ENCODE results near the gene SIGLEC14.
"Not testable (repeated sequence)": the region's sequence is repeated elsewhere in the genome, so short reads cannot be mapped to it uniquely, and the experiment has no call there.

The SIGLEC14 gene

DNA sequence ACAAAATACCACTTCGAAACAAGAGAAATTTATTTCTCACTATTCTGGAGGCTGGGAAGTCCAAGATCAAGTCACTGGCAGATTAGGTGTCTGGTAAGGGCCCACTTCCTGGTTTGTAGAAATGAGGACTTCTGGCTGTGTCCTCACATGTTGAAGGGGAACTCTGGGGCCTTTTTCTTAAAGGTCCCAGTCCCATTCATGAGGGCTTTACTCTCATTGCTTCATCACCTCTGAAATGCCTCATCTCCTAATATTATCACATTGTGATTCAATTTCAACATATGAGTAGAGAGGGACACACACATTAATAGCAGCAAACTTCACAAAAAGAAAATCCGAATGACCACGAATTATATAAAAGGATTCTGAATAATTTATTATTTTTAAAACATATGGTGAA lies 21.6 kb upstream of the SIGLEC14 start:
- DNase-seq, result no peak

DNA sequence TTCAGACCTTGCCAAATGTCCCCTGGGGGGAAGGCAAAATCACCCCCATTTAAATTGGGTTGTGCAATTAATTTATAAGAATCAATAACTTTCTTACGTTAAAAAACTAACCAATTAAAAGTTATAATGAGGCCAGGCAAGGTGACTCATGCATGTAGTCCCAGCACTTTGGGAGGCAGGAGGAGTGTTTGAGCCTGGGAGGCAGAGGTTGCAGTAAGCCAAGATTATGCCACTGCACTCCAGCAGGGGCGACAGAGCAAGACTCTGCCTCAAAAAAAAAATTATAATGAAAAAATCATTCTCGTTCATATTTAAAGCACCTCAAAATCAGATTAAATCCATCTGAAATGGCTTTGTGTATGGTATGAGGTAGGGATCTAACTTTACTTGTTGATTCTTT lies 18.4 kb upstream of the SIGLEC14 start:
- DNase-seq, result no peak

DNA sequence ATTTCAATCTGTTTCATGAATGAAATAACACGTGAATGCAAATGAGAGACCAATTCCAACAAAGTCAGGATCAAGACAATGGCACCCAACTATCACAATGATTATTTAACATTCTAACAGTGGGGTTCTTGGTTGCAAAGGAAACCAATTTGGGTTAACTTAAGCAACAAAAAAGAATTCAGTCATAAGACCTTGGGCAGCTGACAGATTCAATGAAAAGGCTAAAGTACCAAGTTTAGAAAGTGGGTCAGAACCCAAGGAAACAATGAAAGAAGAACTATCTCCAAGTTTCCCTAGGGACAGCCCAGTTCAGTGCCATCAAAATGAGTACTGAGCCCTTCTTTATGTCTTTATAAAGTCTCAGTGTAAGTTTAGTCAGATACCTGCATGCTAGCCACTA lies 17.5 kb upstream of the SIGLEC14 start:
- no peak for DNase-seq

DNA sequence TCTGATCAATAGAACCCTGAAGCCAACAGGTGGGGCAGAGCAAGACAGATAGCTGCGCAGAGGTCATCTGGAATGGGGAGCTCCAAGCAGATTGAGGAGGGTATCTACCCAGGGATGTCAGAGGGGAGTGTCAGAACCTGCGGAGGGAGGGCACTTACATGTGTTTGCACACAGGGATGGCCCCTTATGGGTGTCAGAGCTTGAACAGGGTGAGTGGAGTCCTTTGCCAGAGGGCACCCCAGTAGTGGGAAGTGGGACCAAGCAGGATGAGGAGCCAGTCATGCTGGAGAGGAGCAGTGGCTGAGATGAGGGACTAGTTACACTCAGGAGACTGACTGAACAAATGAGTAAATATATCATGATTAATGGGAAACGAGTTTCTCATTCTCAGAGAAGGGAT lies 17.0 kb upstream of the SIGLEC14 start:
- DNase-seq, result no peak

DNA sequence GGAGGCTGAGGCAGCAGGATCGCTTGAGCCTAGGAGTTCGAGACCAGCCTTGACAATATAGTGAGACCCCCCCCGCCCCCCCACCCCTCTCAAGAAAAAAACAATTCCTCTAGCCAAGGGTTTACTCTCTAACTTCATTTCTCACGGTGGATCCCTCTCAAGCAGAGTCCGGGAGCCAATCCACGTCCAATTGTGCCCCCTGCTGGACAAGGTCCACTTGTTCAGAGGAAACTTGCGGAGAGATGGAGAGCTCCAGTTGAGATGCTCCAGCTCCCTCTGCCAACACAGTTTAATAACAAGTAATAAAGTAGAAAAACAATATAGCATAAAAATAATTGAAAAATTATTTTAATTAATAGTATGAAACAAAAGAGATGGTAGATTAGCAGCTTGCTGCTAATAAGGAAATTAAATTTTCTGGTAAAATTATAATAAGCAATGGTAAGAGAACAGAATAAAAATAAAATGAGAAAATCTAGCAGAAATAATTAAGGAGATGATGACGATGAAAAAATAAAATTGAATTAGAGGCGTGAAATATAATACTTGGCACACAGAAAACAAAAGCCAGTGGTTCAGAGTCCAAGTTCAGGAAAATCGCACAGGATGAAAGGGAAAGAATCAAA lies 14.5 kb upstream of the SIGLEC14 start:
- DNase-seq, result peak; percentile 46

DNA sequence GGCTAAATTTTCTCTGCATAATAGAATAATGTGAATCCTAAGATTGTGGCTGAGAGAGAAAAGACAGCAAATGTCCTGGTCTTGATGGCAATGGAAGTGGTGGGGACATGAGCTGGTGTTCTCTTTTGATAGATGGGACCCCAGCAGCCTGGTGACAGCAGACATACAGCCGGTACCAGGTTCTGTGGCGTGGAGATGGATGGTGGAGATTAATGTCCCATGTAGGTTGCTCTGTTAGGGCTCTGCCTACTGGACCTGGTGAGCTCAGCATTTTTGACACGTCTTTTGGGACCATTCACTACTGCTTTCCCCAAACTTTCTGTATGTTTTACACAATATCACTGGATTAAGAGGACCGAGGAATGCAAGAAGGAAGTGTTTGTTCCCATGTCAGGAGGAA lies 8.2 kb upstream of the SIGLEC14 start:
- no peak for DNase-seq

DNA sequence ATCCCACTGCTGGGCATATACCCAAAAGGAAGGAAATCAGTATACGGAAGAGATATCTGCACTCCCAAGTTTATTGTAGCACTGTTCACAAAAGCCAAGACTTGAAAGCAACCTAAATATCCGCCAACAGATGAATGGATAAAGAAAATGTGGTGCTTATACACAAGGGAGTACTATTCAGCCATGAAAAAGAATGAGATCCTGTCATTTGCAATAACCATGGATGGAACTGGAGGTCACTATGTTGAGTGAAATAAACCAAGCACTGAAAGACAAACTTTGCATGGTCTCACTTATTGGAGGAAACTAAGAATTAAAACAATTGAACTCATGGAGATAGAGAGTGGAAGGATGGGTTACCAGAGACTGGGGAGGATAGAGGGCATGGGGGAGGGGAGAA lies 6.5 kb upstream of the SIGLEC14 start:
- no peak for DNase-seq

DNA sequence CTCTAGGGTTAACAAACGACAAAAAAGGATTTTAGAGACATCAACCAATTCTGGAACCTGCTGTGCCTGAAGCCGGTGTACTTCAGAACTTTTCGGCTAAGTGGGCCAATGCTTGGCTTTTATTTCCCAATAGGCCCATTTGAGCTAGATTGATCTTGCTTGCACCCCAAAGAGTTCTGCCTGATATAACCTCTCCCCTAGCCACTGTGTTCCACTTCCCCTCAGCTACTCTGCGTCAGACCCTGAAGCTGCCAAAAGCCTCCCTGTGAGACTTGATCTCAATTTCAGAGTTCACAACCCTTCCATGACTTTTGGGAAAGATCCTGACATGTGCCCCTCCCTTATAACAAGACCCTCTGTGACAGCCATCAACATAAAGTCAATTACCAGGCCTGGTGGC lies 5.6 kb upstream of the SIGLEC14 start:
- no peak for DNase-seq

DNA sequence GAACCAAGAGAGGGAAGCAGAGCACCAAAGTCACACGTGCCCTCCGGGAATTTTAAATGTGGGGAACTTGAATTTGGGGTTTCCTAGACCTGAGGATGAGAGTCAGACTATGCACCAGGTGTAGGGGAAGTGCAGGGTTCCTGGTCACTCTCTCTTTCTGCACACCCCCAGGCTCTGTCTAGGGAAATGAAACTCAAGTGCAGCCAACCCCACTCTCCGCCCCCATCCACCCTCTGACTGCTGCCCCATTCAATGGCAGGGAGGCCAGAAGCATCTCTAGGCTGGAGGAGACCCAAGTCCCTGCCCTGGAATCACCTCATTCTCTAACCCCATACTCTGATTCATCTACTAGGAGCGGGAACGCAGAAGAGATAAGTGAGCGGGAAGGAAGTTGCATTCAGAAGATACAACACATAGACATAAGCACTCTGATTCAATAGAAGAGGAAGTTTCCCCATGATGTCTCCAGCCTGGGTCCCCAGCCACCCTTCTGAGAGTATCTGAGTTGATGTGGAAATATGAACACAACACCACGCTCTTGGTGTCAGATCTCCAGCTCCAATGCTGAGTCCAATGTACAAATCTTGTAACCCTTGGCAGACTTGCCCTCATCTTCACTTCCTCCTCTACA lies 4.7 kb upstream of the SIGLEC14 start:
- DNase-seq, result no peak

DNA sequence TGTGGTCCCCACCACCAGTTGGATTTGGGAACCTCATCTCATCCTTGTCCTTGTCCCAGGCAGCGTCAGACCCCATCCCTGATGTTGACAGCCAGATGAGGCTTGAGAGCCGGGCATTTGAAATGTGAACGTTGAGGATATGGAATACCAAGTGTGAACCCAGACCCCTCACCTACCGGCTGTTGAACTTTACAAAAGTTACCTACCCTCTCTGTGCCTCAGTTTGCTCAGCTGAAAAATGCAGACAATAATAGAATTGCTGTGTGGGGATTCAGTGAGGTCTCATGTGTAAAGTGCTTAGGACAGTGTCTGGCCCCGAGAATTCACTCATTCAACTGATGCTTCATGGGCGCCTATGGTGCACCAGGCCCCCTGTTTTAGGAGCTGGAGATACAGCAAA lies 693 bp upstream of the SIGLEC14 start:
- no peak for DNase-seq

DNA sequence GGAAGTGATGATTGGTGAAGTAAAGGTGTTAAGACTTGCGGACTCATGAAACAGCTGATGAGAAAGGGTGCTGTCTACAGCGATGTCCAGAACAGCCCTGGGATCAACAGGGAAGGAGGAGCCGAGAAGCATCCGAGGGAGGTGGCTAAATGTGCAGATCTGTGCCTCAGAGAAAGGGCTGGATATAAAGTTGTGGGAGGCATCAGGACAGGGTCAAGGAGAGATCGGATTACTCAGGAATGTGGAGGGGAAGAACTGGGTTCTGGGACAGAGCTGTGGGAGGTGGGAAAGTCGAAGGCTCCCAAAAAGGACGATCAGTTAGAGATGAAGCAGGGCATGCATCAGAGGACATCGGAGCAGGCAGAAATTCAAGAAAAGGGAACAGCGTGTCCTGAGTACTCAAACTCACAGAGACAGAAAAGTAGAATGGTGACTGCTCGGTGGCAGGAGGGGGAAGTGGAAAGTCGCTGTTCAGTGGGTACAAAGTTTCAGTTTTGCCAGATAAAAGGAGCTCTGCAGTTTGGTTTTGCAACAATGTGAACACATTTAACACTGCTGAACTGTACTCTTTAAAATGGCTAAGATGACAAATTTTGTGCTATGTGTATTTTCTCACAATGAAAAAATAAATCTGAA lies 1.9 kb downstream of the SIGLEC14 start:
- DNase-seq, result no peak

DNA sequence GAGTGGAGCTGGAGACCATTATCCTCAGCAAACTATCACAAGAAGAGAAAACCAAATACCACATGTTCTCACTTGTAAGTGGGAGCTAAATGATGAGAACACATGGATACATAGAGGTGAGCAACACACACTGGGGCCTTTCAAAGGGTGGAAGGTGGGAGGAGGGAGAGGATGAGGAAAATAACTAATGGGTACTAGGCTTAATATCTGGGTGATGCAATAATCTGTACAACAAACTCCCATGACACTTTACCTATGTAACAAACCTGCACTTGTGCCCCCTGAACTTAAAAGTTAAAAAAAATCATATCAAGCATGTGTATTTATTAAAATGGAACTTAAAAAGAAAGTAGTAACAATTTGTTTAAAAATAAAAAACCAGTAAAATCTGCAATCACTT lies 5.0 kb downstream of the SIGLEC14 start:
- DNase-seq, result no peak

DNA sequence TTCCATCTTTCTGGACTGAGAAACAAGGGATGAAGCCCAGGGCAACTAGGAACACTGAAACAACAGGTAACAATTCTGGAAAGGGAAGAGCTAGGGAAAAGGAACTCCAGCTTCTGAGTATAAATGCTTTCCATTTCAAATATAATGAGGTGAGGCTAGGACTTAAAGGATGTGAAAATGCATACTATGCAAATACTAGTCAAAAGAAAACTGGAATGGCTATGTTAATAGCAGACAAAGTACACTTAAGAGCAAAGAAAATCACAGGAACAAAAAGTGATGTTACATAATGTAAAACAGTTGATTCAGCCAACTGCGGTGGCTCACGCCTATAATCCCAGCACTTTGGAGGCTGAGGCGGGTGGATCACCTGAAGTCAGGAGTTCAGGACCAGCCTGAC lies 6.2 kb downstream of the SIGLEC14 start:
- DNase-seq, result no peak

DNA sequence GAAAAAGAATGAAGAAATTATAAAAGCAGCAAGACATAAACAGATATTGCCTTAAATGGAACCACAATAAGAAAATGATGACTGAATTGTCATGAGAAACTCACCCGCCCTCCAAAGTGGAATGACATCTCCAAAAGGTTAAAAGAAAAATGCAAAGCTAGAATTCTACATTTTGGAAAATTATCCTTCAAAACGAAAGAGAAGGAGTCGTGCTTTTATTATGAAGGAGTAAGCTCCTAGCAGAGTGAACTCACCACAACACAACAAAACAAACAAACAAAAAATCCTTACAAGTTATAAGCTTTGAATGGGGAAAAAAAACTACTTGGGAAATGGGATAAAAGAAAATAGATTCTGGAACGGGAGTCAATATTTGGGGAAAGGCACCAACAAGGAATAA lies 6.7 kb downstream of the SIGLEC14 start:
- DNase-seq, result no peak

DNA sequence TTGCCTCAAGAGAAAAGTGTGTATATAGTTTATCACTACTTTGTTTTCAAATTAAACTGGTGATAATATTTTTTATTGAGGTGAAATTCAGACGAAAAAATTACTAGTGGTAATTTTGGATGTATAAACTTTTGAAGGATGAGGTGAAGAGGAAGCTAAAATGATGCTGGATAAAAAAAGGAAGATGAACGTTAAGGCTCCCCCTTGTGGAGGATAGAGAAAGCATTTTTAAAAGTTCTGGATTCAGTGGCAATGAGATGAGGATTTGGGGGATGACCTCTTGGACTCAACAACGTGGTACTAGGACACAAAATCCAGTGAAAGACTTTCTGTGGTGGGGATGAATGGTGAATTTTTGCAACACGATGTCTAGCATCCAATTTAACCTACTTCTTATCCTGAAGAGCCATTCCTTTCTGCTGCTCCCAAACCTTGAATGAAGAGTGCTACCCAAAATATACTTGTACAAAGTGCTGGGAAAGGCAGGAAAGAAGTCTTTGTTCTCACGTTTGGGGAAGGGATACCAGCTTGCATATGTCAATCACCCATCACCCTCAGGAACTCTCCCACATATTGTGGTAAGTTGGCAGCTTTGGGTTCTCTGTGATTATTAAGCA lies 9.2 kb downstream of the SIGLEC14 start:
- DNase-seq, result no peak

DNA sequence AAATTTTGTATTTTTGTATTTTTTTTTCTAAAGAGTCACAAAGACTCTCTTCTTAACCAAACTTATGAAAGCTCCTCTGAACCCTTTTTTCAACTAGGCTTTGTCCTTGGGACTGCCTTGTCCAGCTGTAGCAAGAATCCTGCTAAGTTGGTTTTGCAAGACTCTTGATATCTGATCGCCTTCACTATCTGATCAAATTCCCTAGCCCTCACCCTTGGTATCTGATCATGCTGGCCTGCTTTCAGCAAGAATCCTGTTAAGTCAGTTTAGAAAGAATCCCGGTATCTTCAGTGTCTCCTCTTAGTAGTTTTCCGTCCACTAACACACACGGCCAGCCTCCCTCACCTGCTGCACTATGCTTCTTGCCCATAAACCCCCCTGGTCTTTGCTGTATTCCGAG lies 14.5 kb downstream of the SIGLEC14 start:
- no peak for DNase-seq

DNA sequence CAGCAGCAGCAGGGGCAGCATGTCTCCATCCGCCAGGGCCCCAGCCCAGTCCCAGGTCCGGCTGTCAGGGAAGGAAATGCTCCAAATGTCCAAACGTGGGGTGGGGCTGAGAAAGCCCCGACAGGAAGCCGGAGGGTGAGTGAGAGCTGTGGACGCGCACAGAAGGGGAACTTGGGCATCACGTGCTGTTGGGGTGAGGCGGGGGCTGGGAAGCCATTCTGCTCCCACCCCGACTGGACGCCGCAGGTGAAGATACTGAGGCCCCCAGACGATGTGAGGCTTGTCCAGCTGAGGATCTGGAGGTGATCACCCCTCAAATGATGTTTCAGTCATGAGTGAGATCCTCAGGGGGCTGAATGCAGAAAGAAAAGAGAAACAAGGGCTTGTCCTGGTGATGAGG lies 16.3 kb downstream of the SIGLEC14 start, which contains the start of gene SIGLEC5:
Gene SIGLEC5 (minus strand): TSS at position 87 of the 400 bp plus-strand sequence. CDS start 66 bp downstream, at position 21.
- DNase-seq, result not testable (repeated sequence)

DNA sequence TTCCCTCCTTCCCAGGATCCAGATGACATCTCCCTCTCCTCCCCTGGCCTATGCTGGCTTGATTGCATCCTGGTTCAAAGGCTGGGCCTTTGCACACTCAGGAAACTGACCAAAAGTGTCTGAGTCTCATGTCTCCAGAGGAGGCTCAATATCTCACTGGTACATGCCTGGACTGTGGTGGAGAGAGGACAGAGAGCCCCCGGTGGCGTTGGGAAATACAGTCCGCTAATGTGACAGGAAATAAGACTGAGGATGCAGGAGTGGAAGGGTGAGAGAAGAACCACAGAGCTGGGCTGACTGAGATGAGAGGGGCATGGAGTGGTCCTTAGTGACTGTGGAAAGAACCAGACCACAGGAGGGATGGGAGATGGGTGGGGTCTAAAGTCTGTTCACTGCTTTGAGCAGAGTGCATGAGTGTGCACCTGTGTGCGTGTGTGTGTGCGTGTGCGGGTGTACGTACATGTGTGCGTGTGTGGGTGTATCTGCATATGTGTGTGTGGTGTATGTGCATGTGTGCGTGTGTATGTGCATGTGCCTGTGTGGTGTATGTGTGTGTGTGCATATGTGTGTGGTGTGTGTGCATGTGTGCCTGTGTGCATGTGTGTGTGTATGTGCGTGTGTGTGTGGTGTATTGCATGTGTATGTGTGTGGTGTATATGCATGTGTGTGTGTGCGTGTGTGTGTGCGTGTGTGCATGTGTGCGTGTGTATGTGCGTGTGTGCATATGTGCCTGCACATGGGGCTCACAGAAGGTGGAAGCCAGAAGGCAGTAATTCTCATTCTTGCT lies 18.3 kb downstream of the SIGLEC14 start:
- no peak for DNase-seq

DNA sequence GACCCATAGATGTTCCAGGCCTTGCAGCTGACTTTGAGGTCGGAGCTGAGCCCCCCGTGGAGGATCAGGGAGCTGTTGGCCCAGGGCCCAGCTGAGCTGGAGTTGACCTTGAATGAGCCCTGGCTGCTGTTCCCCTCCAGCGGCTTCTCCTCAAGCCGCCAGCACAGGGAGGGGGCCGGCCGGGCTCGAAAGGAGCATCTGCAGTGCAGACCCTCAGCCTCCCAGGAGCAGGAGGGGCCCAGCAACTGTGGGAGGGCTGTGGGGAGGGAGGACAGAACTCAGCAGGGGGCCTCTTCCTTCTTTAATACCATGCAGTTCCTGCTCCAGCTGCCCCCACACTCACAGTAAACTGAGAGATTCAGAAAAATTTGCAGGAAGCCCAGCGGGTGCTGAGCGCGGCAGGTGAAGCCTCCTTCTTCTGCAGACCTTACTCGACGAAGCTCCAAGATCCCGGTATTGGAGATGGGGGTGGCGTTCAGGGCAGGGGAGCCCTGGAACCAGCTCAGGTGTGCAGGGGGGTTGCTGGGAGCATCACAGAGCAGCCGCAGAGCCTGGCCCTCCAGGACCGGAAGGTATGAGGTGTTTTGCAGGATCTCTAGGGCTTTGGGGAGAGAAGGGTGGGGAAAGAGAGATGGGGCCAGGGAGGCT lies 19.0 kb downstream of the SIGLEC14 start:
- no peak for DNase-seq

DNA sequence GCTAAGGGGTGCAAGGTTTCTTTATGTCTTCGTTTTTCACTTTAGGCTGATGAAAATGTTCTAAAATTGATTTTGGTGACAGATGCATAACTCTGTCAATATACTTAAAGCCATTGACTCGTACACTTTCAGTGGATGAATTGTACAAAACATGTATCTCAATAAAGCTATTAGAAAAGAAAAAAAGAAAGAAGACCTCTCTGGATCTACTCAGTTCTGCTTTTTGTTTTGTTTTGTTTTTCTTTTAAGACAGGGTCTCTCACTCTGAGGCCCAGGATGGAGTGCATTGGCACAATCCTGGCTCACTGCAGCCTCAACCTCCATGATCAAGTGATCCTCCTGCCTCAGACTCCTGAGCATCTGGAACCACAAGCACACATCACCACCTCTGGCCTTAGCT lies 19.9 kb downstream of the SIGLEC14 start:
- DNase-seq, result no peak

DNA sequence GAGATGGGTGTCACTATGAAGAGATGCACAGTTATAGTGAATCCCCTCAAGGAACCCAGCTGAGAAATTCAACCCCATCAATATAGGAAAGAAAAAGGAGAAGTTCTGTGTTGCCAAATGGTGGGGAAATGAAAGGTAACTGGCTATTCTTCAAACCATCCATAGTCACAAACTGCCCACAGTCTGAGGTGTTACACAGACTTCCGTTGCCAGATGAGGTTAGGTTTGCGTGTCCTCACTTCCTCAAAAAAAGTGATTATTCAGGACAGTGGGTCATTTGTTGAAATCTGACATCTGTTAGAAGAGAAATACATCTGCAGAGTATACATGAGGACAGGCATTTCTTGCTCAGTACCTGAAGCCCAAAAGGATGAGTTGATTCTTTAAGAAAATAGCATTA lies 25.4 kb downstream of the SIGLEC14 start:
- DNase-seq, result no peak

DNA sequence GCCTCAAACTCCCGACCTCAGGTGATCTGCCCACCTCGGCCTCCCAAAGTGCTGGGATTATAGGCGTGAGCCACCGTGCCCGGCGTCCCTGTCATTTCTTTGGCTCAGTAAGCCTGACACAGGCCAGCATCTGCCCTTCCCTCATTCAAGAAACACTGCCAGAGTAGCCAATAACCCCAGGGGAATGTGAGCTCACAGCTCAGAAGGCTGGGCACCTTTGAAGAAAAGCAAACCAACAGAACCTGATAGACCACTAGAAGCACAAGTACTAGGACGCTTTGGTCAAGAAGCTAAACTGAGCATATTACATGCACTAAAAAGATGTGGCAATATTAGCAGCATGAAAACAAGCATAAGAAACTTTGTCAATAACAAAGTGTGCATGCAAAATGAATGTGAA lies 30.6 kb downstream of the SIGLEC14 start:
- no peak for DNase-seq

DNA sequence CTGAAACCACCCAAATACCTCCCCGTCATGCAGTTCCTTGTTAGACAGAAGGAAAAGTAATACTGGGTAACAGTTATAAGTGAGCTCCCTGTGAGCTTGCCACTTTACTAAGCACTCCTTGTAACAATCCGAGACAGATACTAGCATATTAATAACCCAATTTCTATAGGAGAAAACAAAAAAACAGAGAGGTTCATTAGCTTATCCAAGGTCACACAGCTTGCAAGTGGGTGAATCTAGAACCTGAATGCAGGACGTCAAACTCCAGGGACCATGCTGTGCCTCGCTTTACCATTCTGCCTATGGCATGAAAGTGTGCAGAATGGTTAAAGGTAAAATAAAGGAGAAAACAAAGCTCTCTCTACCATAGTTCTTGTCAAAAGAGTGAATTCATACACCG lies 31.8 kb downstream of the SIGLEC14 start:
- no peak for DNase-seq
